GDM1 (cell line): ENCODE results near the gene COL20A1.
"Not testable (repeated sequence)": the region's sequence is repeated elsewhere in the genome, so short reads cannot be mapped to it uniquely, and the experiment has no call there.

ENCODE experiments used
- DNase-seq: peaks from one replicate; lab custom pipeline; 2025; lab: John Stamatoyannopoulos, UW

COL20A1 gene

GRCh38 chr20:63292904-63293303 is at the start of gene COL20A1:
Gene COL20A1 (plus strand): TSS chr20:63293186. CDS start chr20:63295108, 1,922 bp downstream.
- no peak for DNase-seq

GRCh38 chr20:63243604-63244247 is 49.3 kb upstream of the COL20A1 start:
- DNase-seq = no peak

GRCh38 chr20:63244468-63244867 is 48.5 kb upstream of the COL20A1 start:
- no peak for DNase-seq

- DNase-seq = no peak
These were observed 46.3 kb upstream of the COL20A1 start for GRCh38 chr20:63246490-63247288.

GRCh38 chr20:63247671-63248228 is 45.2 kb upstream of the COL20A1 start:
- DNase-seq = no peak

GRCh38 chr20:63248835-63249591 is 44.0 kb upstream of the COL20A1 start:
- no peak for DNase-seq

GRCh38 chr20:63249891-63250290 is 43.1 kb upstream of the COL20A1 start:
- DNase-seq = no peak

GRCh38 chr20:63251350-63251749 is 41.6 kb upstream of the COL20A1 start:
- DNase-seq = not testable (repeated sequence)

GRCh38 chr20:63252284-63252711 is 40.7 kb upstream of the COL20A1 start:
- DNase-seq = no peak

GRCh38 chr20:63253065-63253437 is 39.9 kb upstream of the COL20A1 start:
- DNase-seq = no peak

GRCh38 chr20:63253438-63254231 is 39.4 kb upstream of the COL20A1 start:
- no peak for DNase-seq

- DNase-seq = no peak
These were observed 38.8 kb upstream of the COL20A1 start, which contains the start of gene NKAIN4 for GRCh38 chr20:63254232-63254605. Gene NKAIN4 (minus strand): TSS chr20:63254463. CDS start chr20:63254450, 13 bp downstream.

GRCh38 chr20:63254606-63255384 is 38.2 kb upstream of the COL20A1 start:
- DNase-seq = no peak

GRCh38 chr20:63255931-63256704 is 36.9 kb upstream of the COL20A1 start:
- DNase-seq = no peak

GRCh38 chr20:63256954-63257353 is 36.0 kb upstream of the COL20A1 start:
- no peak for DNase-seq

- no peak for DNase-seq
These were observed 35.4 kb upstream of the COL20A1 start for GRCh38 chr20:63257629-63258028.

- DNase-seq = no peak
These were observed 34.2 kb upstream of the COL20A1 start for GRCh38 chr20:63258781-63259180.

GRCh38 chr20:63259734-63260460 is 33.1 kb upstream of the COL20A1 start:
- no peak for DNase-seq

GRCh38 chr20:63260521-63260920 is 32.5 kb upstream of the COL20A1 start:
- no peak for DNase-seq
